Cardiac fibroblast (primary cell): ENCODE data around the gene CMBL.

Experiments
- DNase-seq, 2 donors: peaks; one replicate each; pipeline versions ENCODE4 v3.0.0 to v3.0.0-alpha.2; 2010; ENCODE audit warnings: low read depth in 2 of 2
- H3K4me3 ChIP-seq, 2 donors: replicated peaks in 1 of 2; 1 replicate in 1 of 2; 2 replicates in 1 of 2; pipeline ENCODE4 v1.5.1; 2011; ENCODE audit warnings: low read depth in 2 of 2, low read length in 2 of 2, mild to moderate bottlenecking in 2 of 2, moderate library complexity in 1 of 2
- CTCF ChIP-seq: IDR thresholded peaks from one replicate; pipeline ENCODE4 v1.5.1; 2011; ENCODE audit warnings: low read depth, mild to moderate bottlenecking, low read length, inconsistent platforms

The CMBL gene

GRCh38 chr5:10300246-10300645, 7.5 kb downstream of the CMBL start:
- TF ChIP-seq CTCF = no peak
- no peak for DNase-seq
- H3K4me3 ChIP-seq = no peak overlapping the region

GRCh38 chr5:10297646-10298204, 10.0 kb downstream of the CMBL start:
- TF ChIP-seq CTCF = no peak
- H3K4me3 ChIP-seq = no peak overlapping the region
- no peak for DNase-seq

GRCh38 chr5:10295619-10296326, 11.9 kb downstream of the CMBL start:
- DNase-seq = no peak
- TF ChIP-seq CTCF = no peak
- no peak overlapping the region for H3K4me3 ChIP-seq

- DNase-seq = no peak
- TF ChIP-seq CTCF = no peak
- no peak overlapping the region for H3K4me3 ChIP-seq
These were observed 13.6 kb downstream of the CMBL start for GRCh38 chr5:10293907-10294662.

GRCh38 chr5:10291692-10292339, 15.9 kb downstream of the CMBL start:
- no peak overlapping the region for H3K4me3 ChIP-seq
- TF ChIP-seq CTCF = no peak
- DNase-seq = no peak

GRCh38 chr5:10290438-10290837, 17.3 kb downstream of the CMBL start:
- no peak for TF ChIP-seq CTCF
- H3K4me3 ChIP-seq = no peak overlapping the region
- DNase-seq = no peak
